NCI-H226 (cell line): ENCODE measurements around the gene PHKB.

Experiments used
- DNase-seq: peaks from one replicate; pipeline ENCODE4 v3.0.0-alpha.2; 2015

PHKB gene

DNA sequence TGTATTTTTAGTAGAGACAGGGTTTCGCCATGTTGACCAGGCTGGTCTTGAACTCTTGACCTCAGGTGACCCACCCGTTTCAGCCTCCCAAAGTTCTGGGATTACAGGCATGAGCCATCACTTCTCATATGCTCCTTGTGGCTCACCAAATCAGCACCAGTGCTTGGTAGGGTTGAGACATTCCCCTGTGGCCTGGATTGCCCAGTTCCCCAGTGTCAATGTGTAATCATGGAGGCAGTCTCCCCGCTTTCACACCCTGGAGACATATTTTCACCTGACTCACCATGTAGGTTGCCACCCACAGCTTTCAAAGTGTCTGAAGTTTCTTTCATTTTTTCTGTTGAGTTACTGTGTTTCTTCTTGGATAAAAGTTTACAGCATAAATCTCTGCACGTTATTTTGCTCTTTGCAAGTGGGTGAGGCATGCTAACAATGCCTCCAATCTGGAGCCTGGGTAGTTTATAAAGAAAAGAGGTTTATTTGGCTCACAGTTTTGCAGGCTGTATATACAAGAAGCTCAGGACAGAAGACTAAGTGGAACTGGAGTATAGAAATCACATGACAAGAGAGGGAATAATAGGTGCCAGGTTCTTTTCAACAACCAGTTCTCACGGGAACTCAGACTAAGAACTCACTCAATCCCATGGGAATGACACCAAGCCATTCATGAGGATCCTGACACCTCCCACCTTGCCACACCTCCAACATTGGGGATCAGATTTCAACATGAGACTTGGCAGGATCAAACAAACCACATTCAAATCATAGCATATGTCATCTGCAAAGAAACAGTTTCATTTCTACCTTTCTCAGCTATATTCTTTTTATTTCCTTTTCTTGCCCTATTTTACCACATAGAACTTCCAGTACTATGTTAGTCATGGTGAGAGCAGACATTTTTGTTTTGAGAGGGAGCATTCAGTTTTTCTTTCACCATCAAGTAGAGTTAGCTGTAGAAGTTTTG, 113.2 kb downstream of the PHKB start:
- peak; percentile 85 for DNase-seq

DNA sequence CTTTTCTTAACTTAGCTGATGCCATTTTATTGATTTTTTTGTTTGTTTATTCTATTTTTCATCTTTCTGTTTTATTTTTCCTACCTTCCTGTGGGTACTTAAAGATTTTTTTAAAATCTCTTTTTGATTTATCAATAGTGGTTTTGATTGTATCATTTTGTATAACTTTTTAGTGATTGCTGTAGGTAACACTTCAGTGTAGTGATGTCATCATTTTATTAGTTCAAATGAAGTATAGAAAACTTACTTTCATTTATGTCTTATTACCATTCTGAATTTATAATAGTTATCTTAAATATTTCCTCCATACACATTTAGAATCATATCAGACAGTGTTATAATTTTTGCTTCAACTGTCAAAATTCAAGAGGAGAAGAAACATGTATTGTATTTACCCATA, 115.9 kb downstream of the PHKB start:
- no peak for DNase-seq

DNA sequence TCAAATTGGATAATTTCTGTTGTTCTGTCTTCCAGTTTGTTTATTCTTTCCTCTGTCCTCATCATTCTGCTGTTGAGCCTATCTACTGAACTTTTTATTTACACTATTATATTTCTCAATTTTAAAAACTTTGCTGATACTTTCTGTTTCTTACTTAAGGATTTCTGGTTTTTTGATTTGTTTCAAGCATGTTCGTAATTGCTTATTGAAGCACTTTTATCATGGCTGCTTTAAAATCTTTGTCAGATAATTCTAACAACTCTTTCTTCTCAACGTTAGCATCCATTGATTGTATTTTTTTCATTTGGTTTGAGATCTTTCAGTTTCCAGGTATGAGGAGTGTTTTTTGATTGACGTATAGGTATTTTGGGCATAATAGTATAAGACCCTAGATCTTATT, 116.9 kb downstream of the PHKB start:
- DNase-seq, result no peak

DNA sequence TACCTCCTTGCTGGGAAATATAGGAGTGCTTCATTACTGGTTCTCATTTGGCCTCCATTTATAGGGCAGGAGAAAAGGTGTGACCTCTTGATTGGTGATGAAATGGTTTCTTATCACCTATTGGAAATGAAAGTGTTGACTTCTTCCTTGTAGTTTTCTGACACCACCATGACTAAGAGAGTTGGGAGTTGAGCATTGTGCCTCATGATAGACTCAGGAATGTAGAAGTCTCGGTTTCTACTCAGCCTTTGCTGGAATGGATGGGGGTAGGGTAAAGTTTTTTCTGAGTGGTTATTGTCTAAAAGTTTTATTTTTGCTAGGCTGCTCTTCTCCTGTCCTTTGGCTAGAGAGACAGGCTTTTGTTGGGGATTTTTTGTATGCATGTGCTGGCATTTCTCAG, 117.4 kb downstream of the PHKB start:
- peak; percentile 40 for DNase-seq

DNA sequence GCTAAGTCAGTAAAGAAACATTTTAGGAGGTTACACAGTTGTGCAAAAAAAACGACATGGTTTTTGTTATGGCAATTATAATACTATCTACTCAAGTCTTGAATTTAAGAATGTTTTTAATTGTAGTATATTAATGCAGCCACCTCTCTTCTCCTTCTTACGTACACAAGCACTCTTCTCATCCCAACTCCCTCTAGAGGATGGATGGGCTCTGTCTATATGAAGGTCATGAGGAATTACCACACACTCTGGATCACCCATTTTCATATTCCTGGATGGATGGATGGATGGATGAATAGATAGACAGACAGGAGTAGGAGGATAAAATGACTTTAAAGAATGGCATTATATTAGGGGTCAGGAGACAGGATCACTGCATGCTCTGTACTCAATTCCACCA, 120.0 kb downstream of the PHKB start:
- no peak for DNase-seq

DNA sequence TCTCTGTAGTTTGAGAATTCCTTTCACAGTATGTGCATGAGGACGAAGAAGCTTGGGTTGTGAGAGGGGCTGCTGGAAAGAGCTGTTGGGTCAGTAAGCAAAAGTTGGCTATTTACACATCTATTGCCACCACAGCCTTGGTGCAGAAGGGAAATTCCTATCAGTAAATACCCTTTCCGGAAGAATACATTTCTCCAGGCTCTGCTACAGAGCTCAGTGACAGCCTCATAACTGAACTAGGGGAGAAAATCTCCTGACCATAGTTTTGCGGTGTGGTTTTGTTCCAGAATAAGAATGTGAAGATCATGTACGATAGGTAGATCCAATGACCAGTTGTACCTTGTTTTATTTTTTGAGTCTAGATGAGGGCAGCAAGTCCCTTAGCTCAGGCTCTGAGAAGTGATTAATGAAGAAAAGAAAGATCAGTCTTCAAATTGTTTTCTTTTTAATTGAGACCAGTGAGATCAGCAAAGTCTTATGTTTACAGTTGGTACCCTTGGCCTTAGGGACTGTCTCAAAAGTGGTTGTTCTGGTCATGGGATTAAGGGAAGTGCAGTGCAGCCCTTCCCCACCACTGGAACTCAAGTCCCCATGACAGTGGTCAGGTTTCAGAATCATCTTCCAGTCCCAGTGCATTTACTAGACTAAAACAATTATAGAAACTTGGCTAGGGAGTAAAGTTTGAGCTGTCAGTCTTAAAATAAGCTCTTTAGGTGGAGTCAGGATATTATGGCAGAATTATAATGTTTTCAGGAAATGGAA, 123.5 kb downstream of the PHKB start:
- no peak for DNase-seq

DNA sequence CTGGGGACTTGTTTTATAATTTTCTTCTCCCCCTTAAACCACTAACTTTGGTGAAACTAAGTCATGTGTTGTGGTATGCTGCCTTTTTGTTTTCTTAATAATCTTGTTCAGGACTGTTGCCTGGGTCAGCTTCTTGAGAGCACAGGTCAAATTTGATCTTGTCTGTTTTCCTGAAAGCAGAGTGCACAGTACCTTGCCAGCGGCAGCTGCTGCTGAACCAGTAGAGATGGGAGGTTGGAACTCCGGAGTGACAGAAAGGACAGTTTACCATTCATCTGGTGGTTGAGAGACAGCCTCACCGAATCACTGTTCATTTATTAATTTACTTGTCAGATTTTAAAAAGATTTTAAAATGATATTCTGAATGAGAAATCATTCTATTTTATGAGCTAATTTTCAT, 125.0 kb downstream of the PHKB start:
- DNase-seq, result no peak

DNA sequence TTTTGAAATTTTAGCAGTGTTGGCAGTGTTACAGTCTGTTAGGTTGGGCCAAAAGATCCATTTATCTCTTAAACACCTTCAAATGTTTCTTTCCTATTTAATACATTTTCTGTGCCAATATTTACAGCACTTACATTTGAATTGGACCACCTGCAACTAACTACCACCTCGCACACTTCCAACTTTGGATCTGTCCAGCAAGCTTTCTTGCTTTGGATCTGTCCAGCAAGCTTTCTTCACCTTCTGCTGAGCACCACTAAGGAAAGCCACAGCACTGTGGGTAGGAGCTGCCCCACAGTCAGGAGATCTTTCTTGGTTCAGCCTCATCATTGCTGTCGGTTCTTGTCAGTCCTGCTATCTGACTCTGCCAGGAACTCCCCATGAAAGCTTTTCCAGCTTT, 129.3 kb downstream of the PHKB start:
- DNase-seq, result no peak

DNA sequence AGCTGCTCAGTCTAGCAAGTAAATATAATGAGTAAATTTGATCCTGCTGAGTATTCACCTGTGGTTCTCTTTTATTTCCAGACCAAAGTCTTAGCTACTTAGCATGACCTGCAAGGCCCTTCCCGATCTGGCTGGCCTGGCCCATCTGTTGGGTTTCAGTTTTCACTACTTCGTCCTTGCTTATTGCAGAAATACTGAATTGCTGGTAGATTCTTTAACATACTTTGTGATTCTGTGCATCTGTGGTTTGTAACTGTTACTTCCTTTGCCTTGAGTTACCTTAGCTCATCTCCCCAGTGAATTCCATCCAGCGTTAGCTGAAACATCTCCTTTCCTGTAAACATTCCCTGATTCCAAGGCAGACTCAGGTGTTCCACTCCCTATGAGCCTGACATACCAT, 131.1 kb downstream of the PHKB start:
- no peak for DNase-seq

DNA sequence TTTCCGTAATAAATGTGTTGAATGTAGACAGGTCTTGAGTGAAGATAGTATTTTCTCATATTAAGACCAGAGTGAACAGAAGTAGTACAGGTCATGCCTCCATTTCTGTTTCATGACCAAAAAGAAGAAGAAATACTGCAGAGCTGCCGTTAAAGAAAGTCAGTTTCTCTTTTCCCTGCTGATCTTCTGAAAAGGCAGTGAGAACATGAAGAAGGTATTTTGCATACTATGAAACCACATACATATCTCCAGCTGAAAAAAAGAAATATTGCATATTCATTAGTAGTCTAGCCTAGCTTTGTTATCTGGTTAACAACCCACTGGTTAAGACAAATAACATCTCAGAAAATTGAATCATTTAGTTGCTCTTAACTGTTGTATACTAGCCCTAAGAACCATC, 138.4 kb downstream of the PHKB start:
- no peak for DNase-seq

DNA sequence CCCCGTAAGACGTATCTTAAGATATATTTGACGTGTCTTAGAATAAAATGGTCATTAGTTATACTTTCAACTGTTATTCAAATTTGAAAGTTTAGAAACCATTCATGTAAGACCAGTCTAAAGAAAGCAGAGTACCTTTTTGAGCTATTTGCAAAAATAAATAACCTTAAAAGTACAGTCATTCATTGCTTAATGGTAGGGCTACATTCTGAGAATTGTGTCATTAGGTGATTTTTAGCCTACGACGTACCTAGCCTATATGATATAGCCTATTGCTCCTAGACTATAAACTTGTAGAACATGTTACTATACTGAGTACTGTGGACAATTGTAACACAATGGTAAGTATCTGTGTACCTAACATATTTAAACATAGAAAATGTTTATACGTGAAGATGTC, 139.2 kb downstream of the PHKB start:
- no peak for DNase-seq

DNA sequence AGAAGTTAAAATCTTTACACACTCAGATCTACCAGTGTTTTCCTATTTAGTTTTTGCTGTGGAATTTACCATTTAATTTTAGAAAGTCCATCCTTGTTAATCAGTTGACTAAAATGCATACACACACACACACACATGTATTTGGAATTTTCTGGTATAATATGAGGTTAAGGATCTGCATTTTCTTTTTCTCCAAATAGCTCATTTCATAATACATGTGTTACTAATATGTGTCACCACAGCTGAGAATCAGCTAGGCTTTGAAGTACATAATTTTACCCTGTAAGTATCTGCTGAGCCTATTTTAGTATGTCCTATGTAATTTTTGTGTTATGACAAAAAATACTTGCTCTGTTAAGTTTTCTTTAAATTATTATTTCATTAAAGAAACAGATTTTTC, 143.2 kb downstream of the PHKB start:
- DNase-seq, result no peak

DNA sequence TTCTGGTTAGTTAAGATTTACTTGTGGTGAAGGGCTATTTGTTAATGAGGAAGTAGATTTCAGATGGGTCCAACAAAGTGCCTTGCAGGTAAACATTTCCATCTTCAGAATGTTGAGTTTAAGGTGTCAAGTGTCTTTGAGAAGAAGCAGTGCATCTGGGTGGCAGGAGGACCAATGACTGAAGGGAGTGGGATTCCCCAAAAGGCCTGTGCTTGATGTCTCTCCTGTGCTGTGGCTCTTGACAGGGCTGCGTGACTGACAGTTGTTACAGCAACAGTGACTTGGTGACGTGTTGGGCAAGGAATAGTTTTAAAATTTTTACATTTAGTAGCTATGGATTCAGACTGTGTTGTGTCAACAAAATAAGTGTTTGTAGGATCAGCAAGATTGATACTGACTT, 149.9 kb downstream of the PHKB start:
- no peak for DNase-seq

DNA sequence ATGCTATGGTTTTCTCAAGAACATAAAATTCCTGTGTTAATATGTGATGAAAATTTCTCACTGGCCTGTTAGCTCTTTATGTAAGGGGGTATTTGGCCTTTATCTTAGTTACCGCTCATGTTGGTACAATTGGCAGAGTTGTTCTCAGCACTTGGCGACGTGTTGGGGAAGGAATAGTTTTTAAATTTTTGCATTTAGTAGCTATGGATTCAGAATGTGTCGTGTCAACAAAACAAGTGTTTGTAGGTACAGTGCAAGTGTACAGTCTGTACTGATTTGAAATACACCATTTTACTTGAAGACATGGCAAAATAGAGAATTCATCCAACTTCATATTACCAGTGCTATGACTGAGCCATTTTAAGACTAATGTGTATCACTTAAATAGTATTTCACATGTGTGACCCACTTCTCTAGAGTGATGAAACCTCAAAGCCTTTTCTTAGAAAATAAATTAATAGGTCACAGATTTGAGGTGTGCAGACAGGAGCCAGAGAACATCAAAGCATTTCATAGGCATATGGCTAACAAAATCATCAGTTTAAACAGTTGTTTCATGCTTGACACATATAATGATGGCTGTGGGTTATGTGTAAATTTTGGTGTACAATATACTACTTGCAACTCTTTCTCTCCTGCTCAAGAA, 150.8 kb downstream of the PHKB start:
- DNase-seq, result no peak

DNA sequence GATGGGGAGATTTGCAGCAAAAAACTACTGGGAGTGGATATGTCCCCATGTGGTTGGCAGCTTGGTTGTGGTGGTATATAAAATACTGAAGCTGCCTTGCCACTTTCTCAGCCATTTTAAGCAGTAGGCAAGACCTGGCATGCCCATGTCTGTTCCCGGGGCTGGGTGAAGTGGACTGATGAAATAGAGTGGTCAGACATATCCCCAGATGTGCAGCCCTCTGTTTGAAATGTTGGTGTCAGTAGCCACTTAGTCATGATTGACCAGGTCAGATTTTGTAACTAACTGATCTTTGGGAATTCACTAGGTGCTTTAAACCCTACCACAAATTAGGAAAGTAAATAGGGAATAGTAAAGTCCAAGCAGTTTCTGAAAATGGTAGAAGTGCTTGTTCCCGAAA, 151.6 kb downstream of the PHKB start:
- no peak for DNase-seq

DNA sequence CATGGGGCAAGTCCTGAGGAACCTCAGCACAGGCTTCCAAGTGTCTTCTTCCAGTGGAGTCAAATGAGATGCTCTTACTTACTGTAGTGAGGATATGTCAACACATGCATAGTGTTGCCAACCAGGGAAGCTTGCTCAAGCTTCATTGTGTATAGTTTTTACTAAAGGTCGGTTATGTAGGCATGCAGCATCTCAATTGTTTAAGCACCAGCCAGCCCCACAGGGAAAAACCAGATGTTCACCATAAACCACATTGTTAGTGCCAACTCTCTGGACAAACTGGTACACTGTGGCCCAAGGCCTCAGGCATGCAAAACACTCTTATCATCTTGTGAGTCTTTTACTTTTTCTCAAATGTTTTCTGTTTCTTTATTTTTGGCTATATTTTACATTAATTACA, 152.1 kb downstream of the PHKB start:
- no peak for DNase-seq

DNA sequence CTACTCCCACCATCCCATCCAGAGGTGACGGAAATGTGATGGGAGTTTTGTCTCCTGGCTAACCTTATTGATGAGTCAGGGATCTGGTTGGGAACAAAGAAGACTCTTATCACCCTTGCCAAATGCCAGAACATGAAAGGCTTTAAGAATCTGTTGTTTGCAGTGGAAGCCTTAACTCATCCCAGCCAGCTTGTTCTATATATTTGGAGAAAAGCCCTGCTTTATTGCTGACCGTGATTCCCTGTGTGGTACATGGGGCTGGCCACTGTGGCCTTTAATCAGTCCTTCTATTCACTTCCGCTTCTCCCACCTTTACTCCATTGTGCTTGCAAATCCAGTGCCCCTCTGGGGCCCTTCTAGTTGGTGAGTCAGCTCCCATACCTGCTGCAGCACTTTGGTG, 156.6 kb downstream of the PHKB start:
- DNase-seq, result no peak

DNA sequence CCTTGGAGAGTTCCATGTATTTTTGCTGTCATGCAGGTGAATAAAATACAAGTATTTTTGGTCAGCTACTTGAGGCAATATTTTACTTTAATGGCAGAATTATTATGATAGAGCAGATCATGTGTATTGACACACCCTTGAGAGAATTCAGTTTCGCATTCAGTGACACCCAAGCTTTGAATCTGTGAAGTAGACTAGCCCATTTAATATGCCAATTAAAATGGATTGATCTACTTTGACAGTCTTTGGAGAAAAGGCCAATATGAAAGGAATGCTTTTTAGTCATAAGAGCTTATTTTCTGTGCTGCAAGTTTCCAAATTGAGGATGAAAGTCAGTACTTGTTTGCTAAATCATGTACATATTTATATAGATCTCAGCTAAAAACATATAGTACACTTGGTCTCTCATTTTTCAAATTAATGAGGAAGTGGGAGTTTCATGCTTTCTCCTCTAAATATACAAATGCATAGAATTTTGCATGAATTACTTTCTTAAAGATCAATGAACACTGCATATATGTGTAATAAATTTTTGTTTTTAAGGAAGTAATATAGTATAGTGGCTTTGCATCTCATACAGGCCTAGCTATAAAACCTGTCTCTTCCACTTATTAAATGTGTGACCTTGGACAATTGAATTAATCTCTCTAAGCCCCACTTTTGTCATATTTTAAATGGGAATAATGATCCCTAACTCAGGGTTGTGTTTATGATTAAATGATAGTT, 161.5 kb downstream of the PHKB start:
- no peak for DNase-seq

DNA sequence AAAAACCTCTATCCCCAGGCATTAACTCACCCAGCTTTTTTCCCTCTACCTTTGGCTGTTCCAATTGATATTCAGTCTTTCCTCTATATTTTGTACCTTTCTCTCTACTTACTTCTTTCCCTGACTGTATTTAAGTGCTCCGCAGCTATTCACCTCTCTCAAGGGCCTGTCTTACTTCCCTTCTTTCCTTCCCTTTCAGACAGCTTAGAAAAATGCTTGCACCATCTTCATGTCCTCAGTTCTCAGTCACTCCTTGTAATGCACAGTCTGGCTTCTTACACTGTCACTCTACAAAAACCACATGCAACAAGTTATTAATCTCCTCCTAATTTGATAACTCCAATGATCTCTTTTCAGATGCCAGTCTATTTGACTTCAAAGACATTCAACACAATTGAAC, 163.4 kb downstream of the PHKB start:
- no peak for DNase-seq

DNA sequence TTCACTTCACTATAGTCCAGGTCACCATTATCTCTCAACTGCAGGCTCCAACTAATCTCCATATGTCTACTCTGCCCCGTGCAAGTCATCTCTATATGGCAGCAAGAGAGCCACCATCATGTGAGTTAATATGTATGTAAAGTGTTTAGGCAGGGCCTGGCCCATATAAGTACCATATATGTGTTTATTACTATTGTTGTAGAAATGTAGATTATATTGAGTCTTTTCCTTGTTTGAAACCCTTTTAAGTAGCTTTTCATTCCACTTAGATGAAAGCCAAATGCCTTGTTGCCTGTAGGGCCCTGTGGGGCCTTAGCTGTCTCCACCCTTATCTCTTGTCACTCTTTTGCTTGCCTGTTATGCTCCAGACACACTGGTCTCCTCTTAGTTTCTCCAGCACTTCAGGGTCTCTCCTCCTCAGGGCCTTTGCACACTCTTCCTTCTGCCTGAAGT, 164.0 kb downstream of the PHKB start:
- DNase-seq, result no peak

DNA sequence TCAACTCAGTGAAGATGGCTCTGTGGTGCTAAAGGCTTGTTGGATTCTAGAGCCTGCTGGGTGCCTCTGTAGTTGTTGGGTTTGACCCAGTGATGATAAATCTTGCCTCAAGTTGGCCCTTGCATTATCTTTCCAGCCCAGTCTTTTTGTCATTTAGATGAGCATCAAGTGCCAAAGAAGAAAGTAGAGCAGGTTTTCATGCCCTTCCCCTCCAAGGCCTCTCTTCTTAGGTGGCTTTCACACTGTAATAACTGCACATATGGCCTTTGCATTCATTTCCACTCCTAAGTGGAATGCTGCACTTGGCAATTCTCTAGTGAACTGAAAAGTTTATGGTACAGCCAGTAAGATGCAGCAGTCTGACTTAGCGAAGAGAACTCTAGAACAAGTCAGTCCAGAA, 165.1 kb downstream of the PHKB start:
- no peak for DNase-seq

DNA sequence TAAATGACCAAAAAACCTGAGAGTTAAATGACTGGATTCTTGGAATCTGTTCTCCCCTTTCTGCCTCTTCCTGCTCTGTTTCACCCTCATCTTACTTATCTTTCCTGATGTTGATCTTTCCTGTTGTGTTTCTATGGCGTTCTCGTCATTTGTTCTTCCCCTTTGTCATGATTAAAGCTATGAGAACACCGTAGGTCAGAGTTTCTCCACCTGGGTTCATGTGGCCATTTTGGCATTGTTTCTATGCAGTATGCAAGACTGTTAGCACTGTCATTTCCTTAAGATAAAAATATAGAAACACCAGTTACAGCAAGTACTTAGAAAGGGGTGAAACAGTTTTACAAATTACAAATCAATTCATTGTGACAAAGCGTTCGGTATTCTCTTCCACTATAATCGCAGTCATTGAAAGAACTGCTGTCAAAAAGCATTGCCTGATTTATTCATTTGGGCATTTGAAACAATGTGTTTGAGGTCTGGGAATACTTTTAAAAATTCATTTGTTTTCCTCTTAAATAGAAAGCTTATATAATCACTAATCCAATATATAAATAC, 166.0 kb downstream of the PHKB start:
- no peak for DNase-seq

DNA sequence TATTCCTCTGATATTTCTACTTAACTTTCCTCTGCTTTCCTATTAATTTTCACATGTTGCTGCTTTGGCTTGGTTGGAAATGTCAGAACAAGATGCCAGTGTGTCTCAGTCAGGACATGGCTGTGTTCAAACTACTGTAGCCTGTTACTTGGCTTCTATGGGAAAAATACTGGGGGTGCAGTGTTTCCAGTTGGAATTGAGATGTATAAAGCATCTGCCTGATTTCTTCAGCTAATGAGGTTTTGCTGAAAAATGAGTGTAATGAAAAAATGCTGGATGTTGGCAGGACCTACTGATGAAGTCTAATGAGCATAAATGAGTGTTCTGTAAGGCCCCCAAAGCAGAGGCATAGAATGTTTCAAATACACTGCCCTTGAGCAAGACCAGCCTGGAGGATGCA, 166.6 kb downstream of the PHKB start:
- DNase-seq, result no peak
